IMR-90 (cell line): ENCODE results near the gene GDI2. TPM values are rescaled to one million over a fixed set of nuclear protein-coding genes. Genes with fewer than 3 reads are reported as not detected.

Experiments
- ATAC-seq: fragments of 200-7000 bp; cut with Tn5 transposase; 2 replicates; pipeline ENCODE4 v1.9.1; 2020; ENCODE audit warnings: low read depth, mild to moderate bottlenecking, moderate library complexity
- BruUV-seq: library from RNA; stranded (reverse); fragments of 400-500 nt; replicated peaks from 2 replicates; lab custom pipeline; 2021; lab: Mats Ljungman, UMichigan
- CTCF ChIA-PET: fragments of 300-600 bp; formaldehyde crosslinking; extraction: SDS; loops from one replicate; lab custom pipeline; 2021; ENCODE audit warnings: antibody characterized with exemption; lab: Yijun Ruan, JAX
- POLR2A ChIA-PET: fragments of 300-600 bp; sonication (Branson Sonifier 250); formaldehyde crosslinking; loops from one replicate; lab custom pipeline; 2022; ENCODE audit warnings: antibody characterized with exemption; ENCODE audit not compliant: unreplicated experiment; lab: Charles Lee
- DNase-seq: peaks from one replicate; pipeline ENCODE4 v3.0.0; 2013
- H2AFZ ChIP-seq: replicated peaks from 2 replicates; pipeline ENCODE3; 2013; ENCODE audit warnings: low read length, mild to moderate bottlenecking; ENCODE audit not compliant: poor library complexity
- H2AK5ac ChIP-seq: 2 replicates; pipeline ENCODE4 v1.6.1; 2013; ENCODE audit warnings: low read depth, low read length, inconsistent platforms
- H2AK9ac ChIP-seq: replicated peaks from 2 replicates; pipeline ENCODE3; 2013; ENCODE audit warnings: mild to moderate bottlenecking, low read depth, low read length, moderate library complexity; ENCODE audit not compliant: poor library complexity
- H2BK120ac ChIP-seq: 2 replicates; pipeline ENCODE4 v1.6.1; 2013; ENCODE audit warnings: low read depth, low read length, inconsistent platforms
- H2BK15ac ChIP-seq: 3 replicates; pipeline ENCODE4 v1.6.1; 2013; ENCODE audit warnings: low read depth, low read length, inconsistent platforms
- H2BK20ac ChIP-seq: 2 replicates; pipeline ENCODE4 v1.6.1; 2013; ENCODE audit warnings: low read depth, mild to moderate bottlenecking, inconsistent platforms, low read length, moderate library complexity
- H2BK5ac ChIP-seq: 2 replicates; pipeline ENCODE4 v1.6.1; 2013; ENCODE audit warnings: mild to moderate bottlenecking, low read depth, low read length, inconsistent platforms; ENCODE audit not compliant: poor library complexity, severe bottlenecking
- H3K14ac ChIP-seq: replicated peaks from 2 replicates; pipeline ENCODE4 v1.6.1; 2013; ENCODE audit warnings: low read depth, low read length, inconsistent platforms
- H3K18ac ChIP-seq: 2 replicates; pipeline ENCODE4 v1.6.1; 2013; ENCODE audit warnings: low read depth, low read length, control low read depth
- H3K23ac ChIP-seq: 2 replicates; pipeline ENCODE4 v1.6.1; 2013; ENCODE audit warnings: low read depth, low read length, inconsistent platforms
- H3K27ac ChIP-seq: 2 replicates; pipeline ENCODE4 v1.5.1; 2013; ENCODE audit warnings: mild to moderate bottlenecking, control low read depth, low read length; ENCODE audit not compliant: insufficient read depth
- H3K27me3 ChIP-seq: 2 replicates; pipeline ENCODE4 v1.6.1; 2013; ENCODE audit warnings: low read length; ENCODE audit not compliant: control insufficient read depth, insufficient read depth
- H3K36me3 ChIP-seq: 2 replicates; pipeline ENCODE4 v1.6.1; 2013; ENCODE audit warnings: low read length, mixed read lengths; ENCODE audit not compliant: control insufficient read depth, insufficient read depth
- H3K4ac ChIP-seq: 2 replicates; pipeline ENCODE4 v1.6.1; 2013; ENCODE audit warnings: low read depth, low read length, inconsistent platforms
- H3K4me1 ChIP-seq: 2 replicates; pipeline ENCODE4 v1.6.1; 2013; ENCODE audit warnings: low read length, mixed read lengths; ENCODE audit not compliant: control insufficient read depth, insufficient read depth
- H3K4me2 ChIP-seq: 2 replicates; pipeline ENCODE4 v1.6.1; 2013; ENCODE audit warnings: low read depth, mild to moderate bottlenecking, control low read depth, low read length, moderate library complexity
- H3K4me3 ChIP-seq: 2 replicates; pipeline ENCODE4 v1.5.1; 2013; ENCODE audit warnings: low read depth, mild to moderate bottlenecking, control low read depth, low read length, moderate library complexity; ENCODE audit not compliant: insufficient read depth
- H3K56ac ChIP-seq: 2 replicates; pipeline ENCODE4 v1.6.1; 2013; ENCODE audit warnings: low read length, inconsistent platforms; ENCODE audit not compliant: insufficient read depth; ENCODE audit errors: extremely low read depth
- H3K79me1 ChIP-seq, 2 experiments: 2 replicates each; pipeline ENCODE4 v1.6.1; 2013; ENCODE audit warnings: low read length in 2 of 2, inconsistent platforms in 1 of 2, low read depth in 1 of 2
- H3K9ac ChIP-seq: 2 replicates; pipeline ENCODE4 v1.6.1; 2013; ENCODE audit warnings: low read depth, low read length, control low read depth
- H3K9me1 ChIP-seq: 2 replicates; pipeline ENCODE4 v1.6.1; 2013; ENCODE audit warnings: low read length, inconsistent platforms; ENCODE audit not compliant: insufficient read depth
- H3K9me3 ChIP-seq: 2 replicates; pipeline ENCODE4 v1.6.1; 2013; ENCODE audit warnings: low read length; ENCODE audit not compliant: control insufficient read depth, insufficient read depth
- H4K20me1 ChIP-seq: 2 replicates; pipeline ENCODE4 v1.6.1; 2013; ENCODE audit warnings: low read length, inconsistent platforms; ENCODE audit not compliant: insufficient read depth
- H4K5ac ChIP-seq: 2 replicates; pipeline ENCODE4 v1.6.1; 2013; ENCODE audit warnings: mild to moderate bottlenecking, low read depth, low read length, control low read depth
- H4K8ac ChIP-seq, 2 experiments: 2 replicates each; pipeline ENCODE4 v1.6.1; 2013; ENCODE audit warnings: low read depth in 2 of 2, low read length in 2 of 2, control low read depth in 1 of 2, inconsistent platforms in 1 of 2
- H4K91ac ChIP-seq: 2 replicates; pipeline ENCODE4 v1.6.1; 2013; ENCODE audit warnings: low read depth, low read length, inconsistent platforms; ENCODE audit not compliant: insufficient read depth
- CHD1 ChIP-seq: IDR thresholded peaks from 2 replicates; pipeline ENCODE4 v1.6.1; 2012; ENCODE audit warnings: low read depth, low read length, improper control_type of control experiment
- FOS ChIP-seq: fragments of 150-350 bp; IDR thresholded peaks from 2 replicates; pipeline ENCODE4 v1.6.1; 2016; ENCODE audit warnings: low read depth, low read length
- MAFK ChIP-seq: IDR thresholded peaks from 2 replicates; pipeline ENCODE4 v1.6.1; 2012; ENCODE audit warnings: low read depth, low read length, improper control_type of control experiment
- MXI1 ChIP-seq: IDR thresholded peaks from 2 replicates; pipeline ENCODE4 v1.6.1; 2012; ENCODE audit warnings: low read depth, mild to moderate bottlenecking, low read length, moderate library complexity, borderline replicate concordance
- RAD21 ChIP-seq: IDR thresholded peaks from 2 replicates; pipeline ENCODE4 v1.6.1; 2012; ENCODE audit warnings: low read length, improper control_type of control experiment
- RFX5 ChIP-seq: IDR thresholded peaks from 2 replicates; pipeline ENCODE4 v1.8.0; 2012; ENCODE audit warnings: low read depth, mild to moderate bottlenecking, low read length, moderate library complexity
- WGBS, 2 experiments: methylation state at CpG; one replicate each; pipeline versions ENCODE4 v1.1.5 to v1.1.7; 2013; ENCODE audit warnings: missing lambda C conversion rate in 2 of 2; ENCODE audit not compliant: insufficient read length in 1 of 2; ENCODE audit errors: extremely low coverage in 2 of 2; 5-methylcytosine and 5-hydroxymethylcytosine counted together
- dilution Hi-C: fragments of 300-500 bp; cut with HindIII; formaldehyde crosslinking; loops from one replicate; pipeline ENCODE4 v1.14.3; 2018; ENCODE audit warnings: low sequenced_read_pairs; ENCODE audit not compliant: unreplicated experiment
- in situ Hi-C: fragments of 300-500 bp; cut with MboI; formaldehyde crosslinking; loops from 3 replicates; pipeline ENCODE4 v1.14.3; 2019; ENCODE audit warnings: low sequenced_read_pairs, inconsistent platforms, mixed read lengths
- intact Hi-C: fragments of 100-400 bp; cut with micrococcal nuclease; formaldehyde crosslinking; loops from 2 replicates; pipeline ENCODE4 v1.10.0; 2022
- polyA plus RNA-seq, 3 experiments: library from polyadenylated mRNA; depleted of rRNA; stranded (reverse); fragments of >200 nt; gene quantifications; 2 replicates each; pipeline ENCODE4 v1.2.3, GENCODE V29; 2012; ENCODE audit warnings: low replicate concordance in 1 of 3
- total RNA-seq: library from RNA; depleted of rRNA; stranded (reverse); fragments of >200 nt; gene quantifications from 2 replicates; pipeline ENCODE4 v1.2.3, GENCODE V29; 2012
- TF ChIP-seq, protein P1 (sequence below): conservative IDR thresholded peaks from 2 replicates; pipeline ENCODE4 v1.5.1; 2012; ENCODE audit warnings: mild to moderate bottlenecking, low read depth, low read length, improper control_type of control experiment

The GDI2 gene
- total and polyA plus RNA-seq, 2 of the 4 experiments (the other 2 are of a cell fraction): 171 to 396 TPM

GRCh38 chr10:5736591-5736990, 76.6 kb downstream of the GDI2 start:
- no peak overlapping the region for H2BK5ac ChIP-seq
- POLR2A ChIA-PET: no interaction called here
- CTCF ChIA-PET: no interaction called here
- dilution Hi-C loops (no loop called here), intact Hi-C loops (no loop called here), in situ Hi-C loops (no loop called here)
- H4K91ac ChIP-seq: no peak overlapping the region
- peaks cover 2% of the 10 kb centered on the region; the same call in 1 of the 2 replicates for H3K9me1 ChIP-seq
- no peaks in the 10 kb centered on the region for H3K9me3 ChIP-seq
- H3K79me1 ChIP-seq: peaks cover 15% of the 10 kb centered on the region in 2 experiments
- H3K4me3 ChIP-seq: no peak overlapping the region
- no peak for TF ChIP-seq CHD1
- no peak for TF ChIP-seq FOS
- no peak for TF ChIP-seq RFX5
- no peak for TF ChIP-seq MXI1
- TF ChIP-seq, protein P1, sequence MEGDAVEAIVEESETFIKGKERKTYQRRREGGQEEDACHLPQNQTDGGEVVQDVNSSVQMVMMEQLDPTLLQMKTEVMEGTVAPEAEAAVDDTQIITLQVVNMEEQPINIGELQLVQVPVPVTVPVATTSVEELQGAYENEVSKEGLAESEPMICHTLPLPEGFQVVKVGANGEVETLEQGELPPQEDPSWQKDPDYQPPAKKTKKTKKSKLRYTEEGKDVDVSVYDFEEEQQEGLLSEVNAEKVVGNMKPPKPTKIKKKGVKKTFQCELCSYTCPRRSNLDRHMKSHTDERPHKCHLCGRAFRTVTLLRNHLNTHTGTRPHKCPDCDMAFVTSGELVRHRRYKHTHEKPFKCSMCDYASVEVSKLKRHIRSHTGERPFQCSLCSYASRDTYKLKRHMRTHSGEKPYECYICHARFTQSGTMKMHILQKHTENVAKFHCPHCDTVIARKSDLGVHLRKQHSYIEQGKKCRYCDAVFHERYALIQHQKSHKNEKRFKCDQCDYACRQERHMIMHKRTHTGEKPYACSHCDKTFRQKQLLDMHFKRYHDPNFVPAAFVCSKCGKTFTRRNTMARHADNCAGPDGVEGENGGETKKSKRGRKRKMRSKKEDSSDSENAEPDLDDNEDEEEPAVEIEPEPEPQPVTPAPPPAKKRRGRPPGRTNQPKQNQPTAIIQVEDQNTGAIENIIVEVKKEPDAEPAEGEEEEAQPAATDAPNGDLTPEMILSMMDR: no peak
- no peak for TF ChIP-seq MAFK
- TF ChIP-seq RAD21: no peak
- WGBS, 2 experiments: no CpG with 5 or more reads among the region's 1 CpG
- no peaks in the 10 kb centered on the region for H3K4me1 ChIP-seq
- H2AK9ac ChIP-seq: no peak overlapping the region
- H2BK20ac ChIP-seq: no peak overlapping the region
- no peak overlapping the region for H3K18ac ChIP-seq
- H3K27me3 ChIP-seq: no peaks in the 10 kb centered on the region
- ATAC-seq: no peak
- no peak for DNase-seq
- H4K8ac ChIP-seq: no peak overlapping the region
- no peak overlapping the region for H3K9ac ChIP-seq
- no peak overlapping the region for H3K27ac ChIP-seq
- no peak overlapping the region for H2AFZ ChIP-seq
- no peaks in the 10 kb centered on the region for H4K20me1 ChIP-seq
- H3K14ac ChIP-seq: no peak overlapping the region
- H3K23ac ChIP-seq: no peak overlapping the region
- BruUV-seq: no TSS peak
- H3K4me2 ChIP-seq: no peak overlapping the region
- H2BK120ac ChIP-seq: no peak overlapping the region
- H2BK15ac ChIP-seq: no peak overlapping the region
- no peak overlapping the region for H3K4ac ChIP-seq
- H3K56ac ChIP-seq: no peak overlapping the region
- no peak overlapping the region for H4K5ac ChIP-seq
- peaks cover 11% of the 10 kb centered on the region for H3K36me3 ChIP-seq
- no peak overlapping the region for H2AK5ac ChIP-seq
